Left lung (tissue), 10 donors: ENCODE data around the gene TSPAN6. TPM values are rescaled to one million over a fixed set of nuclear protein-coding genes. Genes with fewer than 3 reads are reported as not detected.

Experiments used
- ATAC-seq: fragments of 200-7000 bp; cut with Tn5 transposase; one replicate; pipeline ENCODE4 v1.9.1; 2020; ENCODE audit warnings: moderate library complexity
- DNase-seq, 4 donors: peaks; one replicate each; pipeline ENCODE4 v3.0.0-alpha.2; 2013 to 2020
- H3K27ac ChIP-seq, 2 donors: fragments of 200-600 bp; sonication (generic) in 1 of 2; one replicate each; pipeline versions ENCODE4 v1.5.0 to v1.8.0; 2020 to 2021
- H3K27me3 ChIP-seq, 2 donors: fragments of 200-600 bp; sonication (generic) in 1 of 2; one replicate each; pipeline versions ENCODE4 v1.5.0 to v1.8.0; 2020 to 2021
- H3K36me3 ChIP-seq, 2 donors: fragments of 200-600 bp; sonication (generic) in 1 of 2; one replicate each; pipeline versions ENCODE4 v1.5.0 to v1.8.0; 2020 to 2021
- H3K4me1 ChIP-seq, 2 donors: fragments of 200-600 bp; one replicate each; pipeline ENCODE4 v1.8.0; 2021
- H3K4me3 ChIP-seq, 2 donors: fragments of 200-600 bp; sonication (generic) in 1 of 2; one replicate each; pipeline versions ENCODE4 v1.5.0 to v1.8.0; 2020 to 2021; ENCODE audit warnings: mild to moderate bottlenecking in 1 of 2
- H3K9me3 ChIP-seq, 2 donors: fragments of 200-600 bp; sonication (generic) in 1 of 2; one replicate each; pipeline versions ENCODE4 v1.5.0 to v1.8.0; 2020 to 2021
- CTCF ChIP-seq, 2 donors: fragments of 200-600 bp; sonication (generic) in 1 of 2; IDR thresholded peaks; one replicate each; pipeline versions ENCODE4 v1.5.0 to v1.8.0; 2021; ENCODE audit warnings: antibody characterized with exemption in 2 of 2
- intact Hi-C, 2 donors: fragments of 100-400 bp; cut with DNase I; formaldehyde crosslinking; loops; one replicate each; pipeline versions ENCODE4 v1.11.2 to v1.14.2; 2022
- polyA plus RNA-seq, 6 donors: library from polyadenylated mRNA; unstranded; fragments of 120-200 nt; gene quantifications; one replicate each; pipeline ENCODE4 v1.2.1, GENCODE V29; 2013; ENCODE audit not compliant: insufficient read length in 6 of 6
- total RNA-seq, 2 donors: library from RNA; stranded (reverse); fragmentation: NEBNext Ultra II Directional; extraction: Animal tissue kit (Norgen Biotek cat#: 25700); gene quantifications; one replicate each; pipeline ENCODE4 v1.2.1, GENCODE V29; 2021
- donor health status: DM: no; HTN: yes; CAD: no.
- donor health status: DM: no; HTN: no; CAD: no.

TSPAN6 gene
- total and polyA plus RNA-seq, 8 donors: 13.2 to 117 (median 102) TPM

GRCh38 chrX:100681599-100681998, 45.0 kb upstream of the TSPAN6 start:
- H3K9me3 ChIP-seq: no peaks in the 10 kb centered on the region
- DNase-seq (no peak), ATAC-seq (no peak)
- TF ChIP-seq CTCF (IDR thresholded peaks at IDR 0.05): no peak
- H3K27ac ChIP-seq: no peak overlapping the region
- peaks cover 0 to 3% of the 10 kb centered on the region in 2 donors for H3K27me3 ChIP-seq
- no peaks in the 10 kb centered on the region for H3K4me1 ChIP-seq
- H3K36me3 ChIP-seq: no peaks in the 10 kb centered on the region
- intact Hi-C loops: no loop called here
- H3K4me3 ChIP-seq: no peak overlapping the region

- intact Hi-C loops: no loop called here
- peaks cover 0 to 3% of the 10 kb centered on the region in 2 donors for H3K27me3 ChIP-seq
- no peaks in the 10 kb centered on the region for H3K36me3 ChIP-seq
- no peaks in the 10 kb centered on the region for H3K4me1 ChIP-seq
- no peak overlapping the region for H3K4me3 ChIP-seq
- no peak overlapping the region for H3K27ac ChIP-seq
- no peak for TF ChIP-seq CTCF (IDR thresholded peaks at IDR 0.05)
- ATAC-seq (no peak), DNase-seq (no peak)
- no peaks in the 10 kb centered on the region for H3K9me3 ChIP-seq
These were observed 44.1 kb upstream of the TSPAN6 start for GRCh38 chrX:100680756-100681155.

- no peaks in the 10 kb centered on the region for H3K27me3 ChIP-seq
- no peak overlapping the region for H3K27ac ChIP-seq
- H3K9me3 ChIP-seq: no peaks in the 10 kb centered on the region
- H3K4me1 ChIP-seq: no peaks in the 10 kb centered on the region
- no peak for TF ChIP-seq CTCF (IDR thresholded peaks at IDR 0.05)
- DNase-seq (peak in 1 of 4 donors; percentile 9), ATAC-seq (no peak)
- no peaks in the 10 kb centered on the region for H3K36me3 ChIP-seq
- intact Hi-C loops: no loop called here
- H3K4me3 ChIP-seq: no peak overlapping the region
These were observed 41.1 kb upstream of the TSPAN6 start for GRCh38 chrX:100677611-100678181.

GRCh38 chrX:100674705-100675104, 38.1 kb upstream of the TSPAN6 start:
- TF ChIP-seq CTCF (IDR thresholded peaks at IDR 0.05): no peak
- intact Hi-C loops: no loop called here
- ATAC-seq: peak; percentile 23

GRCh38 chrX:100673397-100673953, 36.9 kb upstream of the TSPAN6 start:
- no peaks in the 10 kb centered on the region for H3K4me1 ChIP-seq
- H3K9me3 ChIP-seq: no peaks in the 10 kb centered on the region
- H3K27ac ChIP-seq: no peak overlapping the region
- no peaks in the 10 kb centered on the region for H3K36me3 ChIP-seq
- no peak for ATAC-seq
- TF ChIP-seq CTCF (IDR thresholded peaks at IDR 0.05): no peak
- intact Hi-C loops: no loop called here
- no peaks in the 10 kb centered on the region for H3K27me3 ChIP-seq
- DNase-seq: no peak
- H3K4me3 ChIP-seq: no peak overlapping the region

More at GRCh38 chrX:100674705-100675104, 38.1 kb upstream of the TSPAN6 start:
- Histone ChIP-seq H3K27me3 (no peaks in the 10 kb centered on the region), H3K36me3 (no peaks in the 10 kb centered on the region), H3K27ac (no peak overlapping the region), H3K9me3 (no peaks in the 10 kb centered on the region), H3K4me1 (no peaks in the 10 kb centered on the region), H3K4me3 (no peak overlapping the region)
- no peak for DNase-seq
